MCF 10A (cell line): ENCODE data around the gene OR8B2. TPM values are rescaled to one million over a fixed set of nuclear protein-coding genes. Genes with fewer than 3 reads are reported as not detected.

Source experiments
- Bru-seq: library from RNA; stranded (reverse); fragments of 400-500 nt; gene quantifications from one replicate; lab custom pipeline; 2021; lab: Mats Ljungman, UMichigan
- BruChase-seq, 2 experiments: library from RNA; stranded (reverse); fragments of 400-500 nt; gene quantifications; one replicate each; lab custom pipeline; 2021; lab: Mats Ljungman, UMichigan
- BruUV-seq: library from RNA; stranded (reverse); fragments of 400-500 nt; replicated peaks from 2 replicates; lab custom pipeline; 2021; lab: Mats Ljungman, UMichigan
- CTCF ChIA-PET: fragments of 300-600 bp; sonication (Branson Sonifier 250); formaldehyde crosslinking; extraction: SDS; loops from one replicate; lab custom pipeline; 2021; ENCODE audit warnings: antibody characterized with exemption, inconsistent platforms; lab: Yijun Ruan, JAX
- POLR2A ChIA-PET: fragments of 300-600, 350-650 bp; sonication (Branson Sonifier 250); formaldehyde crosslinking; extraction: SDS; loops from one replicate; lab custom pipeline; 2020; ENCODE audit warnings: antibody characterized with exemption, inconsistent platforms; lab: Yijun Ruan, JAX
- DNase-seq: peaks from one replicate; pipeline ENCODE4 v3.0.0-alpha.2; 2018; ENCODE audit not compliant: unreplicated experiment
- H3K27ac Mint-ChIP-seq: one replicate; pipeline ENCODE4 v1.8.0; 2022; ENCODE audit warnings: mild to moderate bottlenecking, low read depth, mixed read lengths; ENCODE audit not compliant: unreplicated experiment
- H3K27me3 Mint-ChIP-seq: one replicate; pipeline ENCODE4 v1.8.0; 2022; ENCODE audit warnings: mixed read lengths; ENCODE audit not compliant: insufficient read depth, unreplicated experiment
- H3K36me3 Mint-ChIP-seq: one replicate; pipeline ENCODE4 v1.8.0; 2022; ENCODE audit warnings: mild to moderate bottlenecking, moderate library complexity, mixed read lengths; ENCODE audit not compliant: insufficient read depth, unreplicated experiment
- H3K4me1 Mint-ChIP-seq: one replicate; pipeline ENCODE4 v1.8.0; 2022; ENCODE audit warnings: mixed read lengths; ENCODE audit not compliant: insufficient read depth, unreplicated experiment
- H3K4me3 Mint-ChIP-seq: one replicate; pipeline ENCODE4 v1.8.0; 2022; ENCODE audit warnings: mild to moderate bottlenecking, moderate library complexity, mixed read lengths; ENCODE audit not compliant: unreplicated experiment
- H3K9me3 Mint-ChIP-seq: one replicate; pipeline ENCODE4 v1.8.0; 2022; ENCODE audit warnings: mixed read lengths; ENCODE audit not compliant: unreplicated experiment
- CTCF ChIP-seq: fragments of 200-600 bp; IDR thresholded peaks from one replicate; pipeline ENCODE4 v1.8.0; 2022; ENCODE audit warnings: antibody characterized with exemption, mild to moderate bottlenecking; ENCODE audit not compliant: unreplicated experiment
- intact Hi-C: fragments of 100-400 bp; cut with micrococcal nuclease; formaldehyde crosslinking; loops from 2 replicates; pipeline ENCODE4 v1.14.1; 2022
- long read RNA-seq: library from polyadenylated mRNA; stranded (forward); transcript quantifications from one replicate; pipeline ENCODE4 v2.0.0, GENCODE V29; 2022
- total RNA-seq: library from RNA; stranded (reverse); gene quantifications from 2 replicates; pipeline ENCODE4 v1.2.3, GENCODE V29; 2022

Gene OR8B2
- not detected in 2 replicates for total RNA-seq
- Bru-seq, nascent RNA = not detected
- BruChase-seq, experiment 1, labeled RNA remaining after a 6-hour chase = not detected
- not detected for BruChase-seq, experiment 2, labeled RNA remaining after a 2-hour chase
- long read RNA-seq = 0 reads

- Mint-ChIP-seq H3K27me3 (no peaks in the 10 kb centered on the region), H3K9me3 (no peaks in the 10 kb centered on the region), H3K36me3 (peaks cover 5% of the 10 kb centered on the region), H3K4me1 (no peaks in the 10 kb centered on the region), H3K4me3 (no peak within 1 kb of the TSS), H3K27ac (no peak within 1 kb of the TSS)
- ChIA-PET CTCF (interaction anchor here (0.8 kb wide), 1 partner anchor 18 kb away, joined by 3 read pairs; no protein-coding TSS in a partner anchor), POLR2A (no interaction called here)
- intact Hi-C loops = no loop called here
- no TSS peak for BruUV-seq
- TF ChIP-seq CTCF = no peak
- DNase-seq = no peak
Measured at GRCh38 chr11:124384399-124384798, at the start of gene OR8B2. OR8B2 (minus strand) TSS chr11:124384499; CDS start chr11:124383343, 1,156 bp downstream.

GRCh38 chr11:124429599-124429998, 45.3 kb upstream of the OR8B2 start:
- ChIA-PET POLR2A (interaction anchor here (0.8 kb wide), 1 partner anchor 12 kb away, joined by 4 read pairs; no protein-coding TSS in a partner anchor), CTCF (interaction anchor here (0.6 to 1.4 kb wide), 6 partner anchors 14 to 710 kb away, joined by 3 to 8 read pairs (median 3); no protein-coding TSS in a partner anchor)
- DNase-seq = no peak
- no peak overlapping the region for H3K27ac Mint-ChIP-seq
- no peak overlapping the region for H3K4me3 Mint-ChIP-seq
- intact Hi-C loops = no loop called here
- peaks cover 8% of the 10 kb centered on the region for H3K9me3 Mint-ChIP-seq
- H3K4me1 Mint-ChIP-seq = no peaks in the 10 kb centered on the region
- BruUV-seq = no TSS peak
- H3K36me3 Mint-ChIP-seq = no peaks in the 10 kb centered on the region
- peaks cover 62% of the 10 kb centered on the region for H3K27me3 Mint-ChIP-seq
- no peak for TF ChIP-seq CTCF

GRCh38 chr11:124424384-124424921, 40.2 kb upstream of the OR8B2 start, which contains the start of gene OR8B4:
OR8B4 (minus strand) TSS chr11:124424871; CDS start chr11:124424871, 0 bp downstream.
- no peak within 1 kb of the TSS for H3K27ac Mint-ChIP-seq
- TF ChIP-seq CTCF = no peak
- intact Hi-C loops = no loop called here
- ChIA-PET CTCF (interaction anchor here (1.0 to 1.4 kb wide), 3 partner anchors 9 to 161 kb away, joined by 3 to 5 read pairs (median 4); no protein-coding TSS in a partner anchor), POLR2A (no interaction called here)
- H3K27me3 Mint-ChIP-seq = peaks cover 61% of the 10 kb centered on the region
- no peaks in the 10 kb centered on the region for H3K4me1 Mint-ChIP-seq
- H3K4me3 Mint-ChIP-seq = no peak within 1 kb of the TSS
- H3K36me3 Mint-ChIP-seq = no peaks in the 10 kb centered on the region
- no peak for DNase-seq
- BruUV-seq = no TSS peak
- peaks cover 3% of the 10 kb centered on the region for H3K9me3 Mint-ChIP-seq

- intact Hi-C loops = no loop called here
- ChIA-PET CTCF (interaction anchor here (1.1 to 1.3 kb wide), 2 partner anchors 9 to 19 kb away, joined by 4 to 5 read pairs; no protein-coding TSS in a partner anchor), POLR2A (no interaction called here)
- Mint-ChIP-seq H3K9me3 (no peaks in the 10 kb centered on the region), H3K4me1 (no peaks in the 10 kb centered on the region), H3K36me3 (no peaks in the 10 kb centered on the region), H3K27me3 (peaks cover 75% of the 10 kb centered on the region), H3K27ac (no peak overlapping the region), H3K4me3 (no peak overlapping the region)
- TF ChIP-seq CTCF = no peak
- no TSS peak for BruUV-seq
- no peak for DNase-seq
Measured at GRCh38 chr11:124421043-124421442, 36.7 kb upstream of the OR8B2 start.
